Measurements from ENCODE around the gene METAP1D.
"Not testable (repeated sequence)": the region's sequence is repeated elsewhere in the genome, so short reads cannot be mapped to it uniquely, and the experiment has no call there.

Gene METAP1D

GRCh38 chr2:172062402-172063004 is 62.8 kb downstream of the METAP1D start:
- DNase-seq (ENCODE audit: low read depth in 1 of 2, low spot score in 1 of 2): no peak
- no peak for TF ChIP-seq JUND (IDR thresholded peaks at IDR 0.05; ENCODE audit: low read depth)
- in situ Hi-C loops (cut with HindIII; ENCODE audit: low pct_unique_long_range_greater_than_20kb, low sequenced_read_pairs): no loop called here

- no peak for DNase-seq (ENCODE audit: low read depth in 1 of 2, low spot score in 1 of 2)
- in situ Hi-C loops (cut with HindIII; ENCODE audit: low pct_unique_long_range_greater_than_20kb, low sequenced_read_pairs): no loop called here
- TF ChIP-seq JUND (IDR thresholded peaks at IDR 0.05; ENCODE audit: low read depth): no peak
Measured at GRCh38 chr2:172063446-172063845, 63.7 kb downstream of the METAP1D start.

GRCh38 chr2:172065111-172065510 is 65.4 kb downstream of the METAP1D start:
- TF ChIP-seq JUND (IDR thresholded peaks at IDR 0.05; ENCODE audit: low read depth): no peak
- in situ Hi-C loops (cut with HindIII; ENCODE audit: low pct_unique_long_range_greater_than_20kb, low sequenced_read_pairs): no loop called here
- no peak for DNase-seq (ENCODE audit: low read depth in 1 of 2, low spot score in 1 of 2)

GRCh38 chr2:172066394-172066886 is 66.7 kb downstream of the METAP1D start:
- no peak for DNase-seq (ENCODE audit: low read depth in 1 of 2, low spot score in 1 of 2)
- TF ChIP-seq JUND (IDR thresholded peaks at IDR 0.05; ENCODE audit: low read depth): no peak
- in situ Hi-C loops (cut with HindIII; ENCODE audit: low pct_unique_long_range_greater_than_20kb, low sequenced_read_pairs): no loop called here

GRCh38 chr2:172067905-172068304 is 68.2 kb downstream of the METAP1D start:
- in situ Hi-C loops (cut with HindIII; ENCODE audit: low pct_unique_long_range_greater_than_20kb, low sequenced_read_pairs); DNase-seq (ENCODE audit: low read depth in 1 of 2, low spot score in 1 of 2): not testable (repeated sequence)

GRCh38 chr2:172070936-172071335 is 71.2 kb downstream of the METAP1D start:
- in situ Hi-C loops (cut with HindIII; ENCODE audit: low pct_unique_long_range_greater_than_20kb, low sequenced_read_pairs): no loop called here
- no peak for DNase-seq (ENCODE audit: low read depth in 1 of 2, low spot score in 1 of 2)
- no peak for TF ChIP-seq JUND (IDR thresholded peaks at IDR 0.05; ENCODE audit: low read depth)

- in situ Hi-C loops (cut with HindIII; ENCODE audit: low pct_unique_long_range_greater_than_20kb, low sequenced_read_pairs): no loop called here
- DNase-seq (ENCODE audit: low read depth in 1 of 2, low spot score in 1 of 2): no peak
- TF ChIP-seq JUND (IDR thresholded peaks at IDR 0.05; ENCODE audit: low read depth): no peak
Measured at GRCh38 chr2:172072303-172072702, 72.5 kb downstream of the METAP1D start.

- no peak for DNase-seq (ENCODE audit: low read depth in 1 of 2, low spot score in 1 of 2)
- in situ Hi-C loops (cut with HindIII; ENCODE audit: low pct_unique_long_range_greater_than_20kb, low sequenced_read_pairs): no loop called here
- no peak for TF ChIP-seq JUND (IDR thresholded peaks at IDR 0.05; ENCODE audit: low read depth)
Measured at GRCh38 chr2:172072706-172073105, 73.0 kb downstream of the METAP1D start.

GRCh38 chr2:172073518-172073917 is 73.8 kb downstream of the METAP1D start:
- DNase-seq (ENCODE audit: low read depth in 1 of 2, low spot score in 1 of 2): no peak
- no peak for TF ChIP-seq JUND (IDR thresholded peaks at IDR 0.05; ENCODE audit: low read depth)
- in situ Hi-C loops (cut with HindIII; ENCODE audit: low pct_unique_long_range_greater_than_20kb, low sequenced_read_pairs): no loop called here

GRCh38 chr2:172074254-172074653 is 74.5 kb downstream of the METAP1D start:
- DNase-seq (ENCODE audit: low read depth in 1 of 2, low spot score in 1 of 2): no peak
- no peak for TF ChIP-seq JUND (IDR thresholded peaks at IDR 0.05; ENCODE audit: low read depth)
- in situ Hi-C loops (cut with HindIII; ENCODE audit: low pct_unique_long_range_greater_than_20kb, low sequenced_read_pairs): no loop called here

GRCh38 chr2:172079416-172079815 is 79.7 kb downstream of the METAP1D start:
- in situ Hi-C loops (cut with HindIII; ENCODE audit: low pct_unique_long_range_greater_than_20kb, low sequenced_read_pairs): no loop called here
- no peak for TF ChIP-seq JUND (IDR thresholded peaks at IDR 0.05; ENCODE audit: low read depth)
- no peak for DNase-seq (ENCODE audit: low read depth in 1 of 2, low spot score in 1 of 2)

GRCh38 chr2:172079838-172080640 is 80.3 kb downstream of the METAP1D start:
- in situ Hi-C loops (cut with HindIII; ENCODE audit: low pct_unique_long_range_greater_than_20kb, low sequenced_read_pairs): no loop called here
- TF ChIP-seq JUND (IDR thresholded peaks at IDR 0.05; ENCODE audit: low read depth): no peak
- DNase-seq (ENCODE audit: low read depth in 1 of 2, low spot score in 1 of 2): no peak

GRCh38 chr2:172080641-172081220 is 81.0 kb downstream of the METAP1D start:
- TF ChIP-seq JUND (IDR thresholded peaks at IDR 0.05; ENCODE audit: low read depth): no peak
- no peak for DNase-seq (ENCODE audit: low read depth in 1 of 2, low spot score in 1 of 2)
- in situ Hi-C loops (cut with HindIII; ENCODE audit: low pct_unique_long_range_greater_than_20kb, low sequenced_read_pairs): no loop called here
